ENCODE data around the gene SORCS2.
A peak's percentile ranks its signal among the peaks of the same experiment; 100 is the strongest.

SORCS2 gene

DNA sequence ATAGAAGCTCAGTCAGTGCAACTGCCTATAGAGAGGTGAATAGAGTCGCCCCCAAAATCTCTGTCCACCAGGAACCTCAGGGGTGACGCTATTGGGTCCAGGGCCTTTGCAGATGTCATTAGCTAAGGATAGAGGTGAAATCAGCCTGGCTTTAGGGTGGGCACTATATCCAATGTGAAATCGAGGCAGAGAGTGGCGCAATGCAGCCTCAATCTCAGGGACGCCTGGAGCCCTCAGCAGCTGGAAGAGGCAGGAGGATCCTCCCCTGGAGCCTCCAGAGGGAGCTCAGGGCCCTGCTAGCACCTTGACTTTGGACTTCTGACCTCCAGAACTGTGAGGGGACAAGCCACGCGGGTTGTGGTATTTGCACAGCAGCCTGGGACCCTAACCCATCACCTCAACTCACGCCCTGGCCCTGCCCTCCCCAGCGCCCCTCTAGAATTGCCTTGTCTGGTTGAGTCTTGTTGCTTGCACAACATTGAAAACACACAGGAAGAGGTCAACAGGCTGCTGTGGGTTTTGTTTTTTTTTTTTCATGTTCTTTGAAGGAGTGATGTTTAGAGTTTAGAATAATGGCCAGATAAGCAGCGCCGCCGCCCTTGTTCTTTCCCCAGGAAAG lies 331.8 kb downstream of the SORCS2 start:
- Histone ChIP-seq H2BK15ac (ENCODE audit: low read depth, poor library complexity, severe bottlenecking) (no peak overlapping the region), H3K14ac (ENCODE audit: low read length in 2 of 2) (no peak overlapping the region), H2BK5ac (ENCODE audit: low read depth, low read length, poor library complexity, severe bottlenecking) (no peak overlapping the region), H4K8ac (ENCODE audit: low read length) (no peak overlapping the region), H3K9me3 (ENCODE audit: control insufficient read depth, low read length) (no peaks in the 10 kb centered on the region), H3K4me1 (ENCODE audit: control insufficient read depth, insufficient read depth, low read depth, low read length) (peaks cover 1% of the 10 kb centered on the region), H3K23ac (ENCODE audit: low read length in 2 of 2) (no peak overlapping the region), H3K18ac (ENCODE audit: low read depth in 1 of 2, low read length in 2 of 2) (no peak overlapping the region), H3K27ac (ENCODE audit: low read length, poor library complexity, severe bottlenecking) (no peak overlapping the region), H2BK12ac (ENCODE audit: low read length in 2 of 2) (no peak overlapping the region), H2AFZ (ENCODE audit: low read depth, low read length) (no peak overlapping the region), H3K79me1 (replicated peaks; ENCODE audit: low read length, poor library complexity, severe bottlenecking) (no peaks in the 10 kb centered on the region), H3K4me3 (ENCODE audit: insufficient read depth in 1 of 2, low read depth in 1 of 2, low read length in 2 of 2) (no peak overlapping the region), H3K27me3 (ENCODE audit: control insufficient read depth in 1 of 2, insufficient read depth in 1 of 2, low read length in 2 of 2) (peaks cover 53 to 68% of the 10 kb centered on the region in 2 experiments), H3K4me2 (ENCODE audit: low read length, poor library complexity, severe bottlenecking) (no peak overlapping the region), H3K36me3 (ENCODE audit: control insufficient read depth in 1 of 2, insufficient read depth in 2 of 2, low read depth in 1 of 2, low read length in 2 of 2) (no peaks in the 10 kb centered on the region), H3K9ac (ENCODE audit: low read length) (no peak overlapping the region), H3K4ac (ENCODE audit: low read depth in 1 of 2, low read length in 2 of 2) (no peak overlapping the region), H4K91ac (ENCODE audit: low read length) (no peak overlapping the region), H2AK5ac (ENCODE audit: low read length, severe bottlenecking) (no peak overlapping the region), H2BK120ac (ENCODE audit: low read depth, low read length) (no peak overlapping the region)
- no peak for DNase-seq
- 80% methylated on average over 12 of the region's 12 CpGs for WGBS

DNA sequence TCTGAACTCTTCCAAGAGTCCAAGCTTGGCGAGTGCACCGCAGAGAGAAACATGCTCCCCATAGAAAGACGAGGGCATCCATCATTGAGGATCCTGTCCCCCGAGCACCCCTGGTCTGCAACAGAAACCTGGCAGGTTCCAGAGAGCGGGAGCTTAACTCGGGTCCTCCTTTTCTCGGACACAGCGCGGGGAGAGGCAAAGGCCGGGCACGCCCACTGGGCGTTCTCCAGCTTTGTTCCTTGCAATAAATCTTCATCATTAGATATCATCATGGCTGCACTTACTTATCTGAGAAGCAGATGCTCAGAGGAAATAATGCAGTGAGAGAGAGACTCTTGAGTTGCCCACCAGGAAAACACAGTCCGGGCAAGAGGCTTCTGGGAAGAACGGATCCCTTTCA lies 332.5 kb downstream of the SORCS2 start:
- H4K8ac ChIP-seq (ENCODE audit: low read length): no peak overlapping the region
- H2BK12ac ChIP-seq (ENCODE audit: low read length in 2 of 2): no peak overlapping the region
- no peaks in the 10 kb centered on the region for H3K9me3 ChIP-seq (ENCODE audit: control insufficient read depth, low read length)
- H3K27ac ChIP-seq (ENCODE audit: low read length, poor library complexity, severe bottlenecking): no peak overlapping the region
- no peak overlapping the region for H2BK15ac ChIP-seq (ENCODE audit: low read depth, poor library complexity, severe bottlenecking)
- WGBS: 84% methylated on average over 9 of the region's 14 CpGs
- no peak overlapping the region for H2AFZ ChIP-seq (ENCODE audit: low read depth, low read length)
- H3K18ac ChIP-seq (ENCODE audit: low read depth in 1 of 2, low read length in 2 of 2): no peak overlapping the region
- no peak for DNase-seq
- no peak overlapping the region for H2AK5ac ChIP-seq (ENCODE audit: low read length, severe bottlenecking)
- H2BK5ac ChIP-seq (ENCODE audit: low read depth, low read length, poor library complexity, severe bottlenecking): no peak overlapping the region
- H3K4ac ChIP-seq (ENCODE audit: low read depth in 1 of 2, low read length in 2 of 2): no peak overlapping the region
- H3K36me3 ChIP-seq (ENCODE audit: control insufficient read depth in 1 of 2, insufficient read depth in 2 of 2, low read depth in 1 of 2, low read length in 2 of 2): no peaks in the 10 kb centered on the region
- no peak overlapping the region for H3K4me3 ChIP-seq (ENCODE audit: insufficient read depth in 1 of 2, low read depth in 1 of 2, low read length in 2 of 2)
- H3K27me3 ChIP-seq (ENCODE audit: control insufficient read depth in 1 of 2, insufficient read depth in 1 of 2, low read length in 2 of 2): peaks cover 58 to 61% of the 10 kb centered on the region in 2 experiments
- H3K9ac ChIP-seq (ENCODE audit: low read length): no peak overlapping the region
- H3K79me1 ChIP-seq (replicated peaks; ENCODE audit: low read length, poor library complexity, severe bottlenecking): no peaks in the 10 kb centered on the region
- no peak overlapping the region for H2BK120ac ChIP-seq (ENCODE audit: low read depth, low read length)
- no peak overlapping the region for H4K91ac ChIP-seq (ENCODE audit: low read length)
- H3K4me2 ChIP-seq (ENCODE audit: low read length, poor library complexity, severe bottlenecking): no peak overlapping the region
- no peak overlapping the region for H3K23ac ChIP-seq (ENCODE audit: low read length in 2 of 2)
- H3K4me1 ChIP-seq (ENCODE audit: control insufficient read depth, insufficient read depth, low read depth, low read length): peaks cover 1% of the 10 kb centered on the region
- no peak overlapping the region for H3K14ac ChIP-seq (ENCODE audit: low read length in 2 of 2)

DNA sequence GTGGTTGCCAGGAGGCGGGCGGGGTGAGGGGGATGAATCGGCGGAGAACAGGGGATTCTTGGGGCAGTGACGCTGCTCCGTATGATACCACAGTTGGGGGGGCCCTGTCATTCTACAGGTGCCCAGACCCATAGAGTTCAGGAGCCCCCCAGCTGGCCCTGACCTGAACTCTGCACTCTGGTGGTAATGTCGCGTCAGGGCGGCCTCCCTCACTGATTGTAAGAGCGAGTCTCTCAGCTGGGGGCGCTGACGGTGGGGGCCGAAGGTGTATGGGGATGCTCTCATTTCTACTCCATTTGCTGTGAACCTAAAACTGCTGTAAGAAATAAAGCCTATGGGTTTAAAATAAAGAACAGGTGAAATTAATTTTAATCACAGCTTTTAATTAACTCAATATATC lies 334.2 kb downstream of the SORCS2 start:
- Histone ChIP-seq H3K4me1 (ENCODE audit: control insufficient read depth, insufficient read depth, low read depth, low read length) (peaks cover 5% of the 10 kb centered on the region), H3K27ac (ENCODE audit: low read length, poor library complexity, severe bottlenecking) (no peak overlapping the region), H4K91ac (ENCODE audit: low read length) (no peak overlapping the region), H3K4me2 (ENCODE audit: low read length, poor library complexity, severe bottlenecking) (no peak overlapping the region), H3K18ac (ENCODE audit: low read depth in 1 of 2, low read length in 2 of 2) (no peak overlapping the region), H3K14ac (ENCODE audit: low read length in 2 of 2) (no peak overlapping the region), H2BK15ac (ENCODE audit: low read depth, poor library complexity, severe bottlenecking) (no peak overlapping the region), H2BK5ac (ENCODE audit: low read depth, low read length, poor library complexity, severe bottlenecking) (no peak overlapping the region), H3K23ac (ENCODE audit: low read length in 2 of 2) (no peak overlapping the region), H3K27me3 (ENCODE audit: control insufficient read depth in 1 of 2, insufficient read depth in 1 of 2, low read length in 2 of 2) (peaks cover 49 to 53% of the 10 kb centered on the region in 2 experiments), H2AFZ (ENCODE audit: low read depth, low read length) (no peak overlapping the region), H3K4me3 (ENCODE audit: insufficient read depth in 1 of 2, low read depth in 1 of 2, low read length in 2 of 2) (no peak overlapping the region), H3K9ac (ENCODE audit: low read length) (no peak overlapping the region), H3K79me1 (replicated peaks; ENCODE audit: low read length, poor library complexity, severe bottlenecking) (no peaks in the 10 kb centered on the region), H3K9me3 (ENCODE audit: control insufficient read depth, low read length) (no peaks in the 10 kb centered on the region), H3K36me3 (ENCODE audit: control insufficient read depth in 1 of 2, insufficient read depth in 2 of 2, low read depth in 1 of 2, low read length in 2 of 2) (no peaks in the 10 kb centered on the region), H2BK12ac (ENCODE audit: low read length in 2 of 2) (no peak overlapping the region), H2BK120ac (ENCODE audit: low read depth, low read length) (no peak overlapping the region), H3K4ac (ENCODE audit: low read depth in 1 of 2, low read length in 2 of 2) (no peak overlapping the region), H2AK5ac (ENCODE audit: low read length, severe bottlenecking) (no peak overlapping the region), H4K8ac (ENCODE audit: low read length) (no peak overlapping the region)
- DNase-seq: no peak
- WGBS: 66% methylated on average over 11 of the region's 13 CpGs

DNA sequence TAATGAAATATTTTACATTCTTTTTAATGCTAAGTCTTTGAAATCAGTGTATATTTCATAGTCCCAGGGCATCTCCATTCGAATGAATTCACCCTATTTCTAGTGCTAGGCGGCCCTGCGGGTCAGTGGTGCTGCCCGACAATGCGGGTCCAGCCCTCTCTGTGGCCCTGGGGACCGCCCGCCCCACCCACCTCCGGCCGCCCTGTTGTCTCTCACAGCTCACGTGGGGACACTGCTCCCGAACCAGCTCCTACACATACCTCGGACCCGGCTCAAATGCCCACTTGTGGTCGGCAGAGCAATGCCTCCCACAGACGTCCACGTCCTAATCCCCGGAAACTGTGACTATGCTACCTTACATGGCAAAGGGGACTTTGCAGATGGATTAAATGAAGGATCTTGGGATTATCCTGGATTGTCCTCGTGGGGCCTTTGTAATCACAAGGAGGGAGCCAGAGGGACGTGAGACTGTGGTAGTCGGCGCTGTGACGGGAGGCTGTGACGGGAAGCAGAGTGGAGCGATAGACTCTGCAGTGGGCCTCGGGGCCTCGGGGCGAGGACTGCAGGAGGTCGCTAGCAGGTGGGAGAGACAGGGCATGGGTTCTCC lies 334.7 kb downstream of the SORCS2 start:
- no peak overlapping the region for H3K27ac ChIP-seq (ENCODE audit: low read length, poor library complexity, severe bottlenecking)
- no peak overlapping the region for H3K4me3 ChIP-seq (ENCODE audit: insufficient read depth in 1 of 2, low read depth in 1 of 2, low read length in 2 of 2)
- H2BK12ac ChIP-seq (ENCODE audit: low read length in 2 of 2): no peak overlapping the region
- no peak overlapping the region for H4K8ac ChIP-seq (ENCODE audit: low read length)
- H2BK5ac ChIP-seq (ENCODE audit: low read depth, low read length, poor library complexity, severe bottlenecking): no peak overlapping the region
- H3K14ac ChIP-seq (ENCODE audit: low read length in 2 of 2): no peak overlapping the region
- H3K23ac ChIP-seq (ENCODE audit: low read length in 2 of 2): no peak overlapping the region
- H3K18ac ChIP-seq (ENCODE audit: low read depth in 1 of 2, low read length in 2 of 2): no peak overlapping the region
- no peak for DNase-seq
- H3K27me3 ChIP-seq (ENCODE audit: control insufficient read depth in 1 of 2, insufficient read depth in 1 of 2, low read length in 2 of 2): peaks cover 48 to 54% of the 10 kb centered on the region in 2 experiments
- H2AFZ ChIP-seq (ENCODE audit: low read depth, low read length): no peak overlapping the region
- H3K79me1 ChIP-seq (replicated peaks; ENCODE audit: low read length, poor library complexity, severe bottlenecking): no peaks in the 10 kb centered on the region
- H4K91ac ChIP-seq (ENCODE audit: low read length): no peak overlapping the region
- H3K4me2 ChIP-seq (ENCODE audit: low read length, poor library complexity, severe bottlenecking): no peak overlapping the region
- H2BK120ac ChIP-seq (ENCODE audit: low read depth, low read length): no peak overlapping the region
- H3K9ac ChIP-seq (ENCODE audit: low read length): no peak overlapping the region
- no peak overlapping the region for H2AK5ac ChIP-seq (ENCODE audit: low read length, severe bottlenecking)
- H3K4ac ChIP-seq (ENCODE audit: low read depth in 1 of 2, low read length in 2 of 2): no peak overlapping the region
- H2BK15ac ChIP-seq (ENCODE audit: low read depth, poor library complexity, severe bottlenecking): peak overlapping the region; percentile 60
- no peaks in the 10 kb centered on the region for H3K9me3 ChIP-seq (ENCODE audit: control insufficient read depth, low read length)
- 84% methylated on average over 24 of the region's 28 CpGs for WGBS
- H3K36me3 ChIP-seq (ENCODE audit: control insufficient read depth in 1 of 2, insufficient read depth in 2 of 2, low read depth in 1 of 2, low read length in 2 of 2): no peaks in the 10 kb centered on the region
- peaks cover 7% of the 10 kb centered on the region for H3K4me1 ChIP-seq (ENCODE audit: control insufficient read depth, insufficient read depth, low read depth, low read length)

All from mesenchymal stem cell (in vitro differentiated cells and primary cell).